Gastrocnemius medialis (tissue), 4 donors: Measurements from ENCODE around the gene ITGA4.

ENCODE experiments used
- CTCF ChIP-seq, 5 experiments: fragments of 450-650 bp in 3 of 5; fragments of 200-600 bp in 2 of 5; sonication (generic) in 2 of 5; IDR thresholded peaks in 4 of 5; conservative IDR thresholded peaks in 1 of 5; 1 replicate in 4 of 5; 2 replicates in 1 of 5; pipeline ENCODE4 v1.5.1; 2016 to 2019; ENCODE audit warnings: antibody characterized with exemption in 5 of 5, mild to moderate bottlenecking in 3 of 5, moderate library complexity in 3 of 5
- POLR2A ChIP-seq, 2 donors: fragments of 450-650 bp; IDR thresholded peaks; one replicate each; pipeline ENCODE4 v1.6.1; 2017; ENCODE audit warnings: antibody characterized with exemption in 2 of 2, mild to moderate bottlenecking in 2 of 2, moderate library complexity in 2 of 2

- TF ChIP-seq CTCF (IDR thresholded peaks at IDR 0.05 in 4 of 5, conservative IDR thresholded peaks at IDR 0.05 in 1 of 5) (no peak), POLR2A (IDR thresholded peaks at IDR 0.05) (no peak)
Observed at GRCh38 chr2:181578829-181579228, 121.6 kb downstream of the ITGA4 start.
